Upper lobe of left lung (tissue), 6 donors: ENCODE data around the gene CILP2. TPM values are rescaled to one million over a fixed set of nuclear protein-coding genes. Genes with fewer than 3 reads are reported as not detected.

ENCODE experiments used
- ATAC-seq, 2 donors: fragments of 200-7000 bp; cut with Tn5 transposase; one replicate each; pipeline ENCODE4 v1.9.1; 2022; ENCODE audit warnings: mild to moderate bottlenecking in 2 of 2, moderate library complexity in 2 of 2; ENCODE audit not compliant: low FRiP score in 2 of 2
- DNase-seq, 2 donors: peaks; one replicate each; pipeline ENCODE4 v3.0.0-alpha.2; 2019 to 2020
- H3K27ac ChIP-seq, 4 donors: fragments of 200-600 bp; sonication (generic); one replicate each; pipeline ENCODE4 v1.5.1; 2016 to 2019
- H3K27me3 ChIP-seq, 4 donors: fragments of 200-600 bp; sonication (generic); one replicate each; pipeline ENCODE4 v1.5.1; 2017 to 2019
- H3K36me3 ChIP-seq, 4 donors: fragments of 200-600 bp; sonication (generic); one replicate each; pipeline ENCODE4 v1.5.1; 2016 to 2019
- H3K4me1 ChIP-seq, 4 donors: fragments of 200-600 bp; sonication (generic); one replicate each; pipeline ENCODE4 v1.5.1; 2018 to 2019
- H3K4me3 ChIP-seq, 4 donors: fragments of 200-600 bp; sonication (generic); one replicate each; pipeline ENCODE4 v1.5.1; 2017 to 2019; ENCODE audit warnings: mild to moderate bottlenecking in 2 of 4, moderate library complexity in 1 of 4
- H3K9me3 ChIP-seq, 4 donors: fragments of 200-600 bp; sonication (generic); one replicate each; pipeline ENCODE4 v1.5.1; 2018 to 2019
- EP300 ChIP-seq, 4 donors: sonication (generic); formaldehyde crosslinking; IDR thresholded peaks; one replicate each; pipeline ENCODE4 v1.5.1; 2017; ENCODE audit warnings: antibody characterized with exemption in 4 of 4, control low read depth in 2 of 4
- POLR2A ChIP-seq, 4 donors: fragments of 450-650 bp; IDR thresholded peaks; one replicate each; pipeline ENCODE4 v1.5.1; 2016 to 2017; ENCODE audit warnings: antibody characterized with exemption in 4 of 4, mild to moderate bottlenecking in 2 of 4
- POLR2AphosphoS5 ChIP-seq, 2 donors: sonication (generic); formaldehyde crosslinking; IDR thresholded peaks; one replicate each; pipeline ENCODE4 v1.5.1; 2017; ENCODE audit warnings: antibody characterized with exemption in 2 of 2
- WGBS, 2 donors: methylation state at CpG; one replicate each; pipeline ENCODE4 v1.1.5; 2017 to 2018; 5-methylcytosine and 5-hydroxymethylcytosine counted together
- total RNA-seq, 6 donors: library from RNA; depleted of rRNA in 4 of 6; stranded (reverse); fragments of >200 nt in 4 of 6; gene quantifications; one replicate each; pipeline versions ENCODE4 v1.1.0 to v1.2.1, GENCODE V29; 2016 to 2021
- TF ChIP-seq, protein P1 (sequence below), 6 experiments: fragments of 450-650 bp in 4 of 6; fragments of 200-600 bp in 2 of 6; sonication (generic) in 2 of 6; IDR thresholded peaks; one replicate each; pipeline ENCODE4 v1.5.1; 2016 to 2019; ENCODE audit warnings: antibody characterized with exemption in 6 of 6
- donor health status: DM: no; HTN: no; CAD: no; lungs with moderate emphysema.
- donor health status: DM: no; HTN: yes; CAD: no; lungs with severe emphysema.

The CILP2 gene
- total RNA-seq, 6 donors from 2014 or later = 0.14 to 0.37 TPM; not detected in 4

GRCh38 chr19:19540715-19541515 lies 2.9 kb downstream of the CILP2 start:
- Histone ChIP-seq H3K4me1 (peaks cover 19 to 40% (median 30%) of the 10 kb centered on the region in 4 donors), H3K27me3 (peaks cover 3 to 48% (median 31%) of the 10 kb centered on the region in 4 donors), H3K4me3 (peak overlapping the region in 3 of 4 donors; percentile 12 to 34 (median 24)), H3K27ac (no peak overlapping the region), H3K36me3 (no peaks in the 10 kb centered on the region), H3K9me3 (no peaks in the 10 kb centered on the region)
- WGBS, 2 donors = 2 to 6% methylated on average over 10 to 14 of the region's 45 CpGs
- peak; percentile 9 to 56 for ATAC-seq
- DNase-seq = peak; percentile 74 to 88
- TF ChIP-seq POLR2A (IDR thresholded peaks at IDR 0.05) = no peak
- TF ChIP-seq EP300 (IDR thresholded peaks at IDR 0.05) = no peak
- TF ChIP-seq POLR2AphosphoS5 (IDR thresholded peaks at IDR 0.05) = no peak
- TF ChIP-seq, protein P1, sequence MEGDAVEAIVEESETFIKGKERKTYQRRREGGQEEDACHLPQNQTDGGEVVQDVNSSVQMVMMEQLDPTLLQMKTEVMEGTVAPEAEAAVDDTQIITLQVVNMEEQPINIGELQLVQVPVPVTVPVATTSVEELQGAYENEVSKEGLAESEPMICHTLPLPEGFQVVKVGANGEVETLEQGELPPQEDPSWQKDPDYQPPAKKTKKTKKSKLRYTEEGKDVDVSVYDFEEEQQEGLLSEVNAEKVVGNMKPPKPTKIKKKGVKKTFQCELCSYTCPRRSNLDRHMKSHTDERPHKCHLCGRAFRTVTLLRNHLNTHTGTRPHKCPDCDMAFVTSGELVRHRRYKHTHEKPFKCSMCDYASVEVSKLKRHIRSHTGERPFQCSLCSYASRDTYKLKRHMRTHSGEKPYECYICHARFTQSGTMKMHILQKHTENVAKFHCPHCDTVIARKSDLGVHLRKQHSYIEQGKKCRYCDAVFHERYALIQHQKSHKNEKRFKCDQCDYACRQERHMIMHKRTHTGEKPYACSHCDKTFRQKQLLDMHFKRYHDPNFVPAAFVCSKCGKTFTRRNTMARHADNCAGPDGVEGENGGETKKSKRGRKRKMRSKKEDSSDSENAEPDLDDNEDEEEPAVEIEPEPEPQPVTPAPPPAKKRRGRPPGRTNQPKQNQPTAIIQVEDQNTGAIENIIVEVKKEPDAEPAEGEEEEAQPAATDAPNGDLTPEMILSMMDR (IDR thresholded peaks at IDR 0.05) = no peak

- Histone ChIP-seq H3K27ac (no peak overlapping the region), H3K9me3 (no peaks in the 10 kb centered on the region), H3K4me3 (no peak overlapping the region), H3K4me1 (peaks cover 19 to 40% (median 30%) of the 10 kb centered on the region in 4 donors), H3K27me3 (peaks cover 3 to 48% (median 31%) of the 10 kb centered on the region in 4 donors), H3K36me3 (no peaks in the 10 kb centered on the region)
- ATAC-seq = no peak
- TF ChIP-seq, protein P1 (IDR thresholded peaks at IDR 0.05) = no peak
- no peak for TF ChIP-seq POLR2AphosphoS5 (IDR thresholded peaks at IDR 0.05)
- TF ChIP-seq EP300 (IDR thresholded peaks at IDR 0.05) = no peak
- TF ChIP-seq POLR2A (IDR thresholded peaks at IDR 0.05) = no peak
- WGBS, 2 donors = 74 to 77% methylated on average over 13 to 15 of the region's 16 CpGs
- DNase-seq = no peak
Observed at GRCh38 chr19:19541616-19542015, 3.6 kb downstream of the CILP2 start.

DNA sequence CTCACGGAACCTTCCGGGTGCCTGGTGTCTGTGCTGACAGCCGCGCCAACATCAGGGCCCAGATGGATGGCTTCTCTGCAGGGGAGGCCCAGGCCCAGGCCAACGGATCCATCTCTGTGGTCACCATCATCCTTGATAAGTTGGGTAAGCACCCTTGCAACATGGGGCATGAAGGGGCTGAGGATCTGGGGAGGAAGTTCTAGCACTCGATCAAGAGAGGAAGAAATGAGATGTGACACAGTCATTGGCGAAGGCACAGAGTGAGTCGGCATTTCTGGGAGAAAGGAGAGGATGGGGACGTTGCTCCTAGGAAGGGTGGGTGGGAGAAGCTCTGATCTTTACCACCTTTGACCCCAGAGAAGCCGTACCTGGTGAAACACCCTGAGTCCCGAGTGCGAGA lies 4.4 kb downstream of the CILP2 start:
- 66 to 74% methylated on average over 8 to 12 of the region's 12 CpGs for WGBS, 2 donors
- Histone ChIP-seq H3K36me3 (no peaks in the 10 kb centered on the region), H3K4me3 (no peak overlapping the region), H3K27me3 (peaks cover 3 to 43% (median 31%) of the 10 kb centered on the region in 4 donors), H3K4me1 (peaks cover 15 to 35% (median 29%) of the 10 kb centered on the region in 4 donors), H3K27ac (no peak overlapping the region), H3K9me3 (no peaks in the 10 kb centered on the region)
- DNase-seq = peak in 1 of 2 donors; percentile 35
- ATAC-seq = no peak
- TF ChIP-seq POLR2AphosphoS5 (IDR thresholded peaks at IDR 0.05) (no peak), EP300 (IDR thresholded peaks at IDR 0.05) (no peak), POLR2A (IDR thresholded peaks at IDR 0.05) (no peak)
- TF ChIP-seq, protein P1 (IDR thresholded peaks at IDR 0.05) = no peak

DNA sequence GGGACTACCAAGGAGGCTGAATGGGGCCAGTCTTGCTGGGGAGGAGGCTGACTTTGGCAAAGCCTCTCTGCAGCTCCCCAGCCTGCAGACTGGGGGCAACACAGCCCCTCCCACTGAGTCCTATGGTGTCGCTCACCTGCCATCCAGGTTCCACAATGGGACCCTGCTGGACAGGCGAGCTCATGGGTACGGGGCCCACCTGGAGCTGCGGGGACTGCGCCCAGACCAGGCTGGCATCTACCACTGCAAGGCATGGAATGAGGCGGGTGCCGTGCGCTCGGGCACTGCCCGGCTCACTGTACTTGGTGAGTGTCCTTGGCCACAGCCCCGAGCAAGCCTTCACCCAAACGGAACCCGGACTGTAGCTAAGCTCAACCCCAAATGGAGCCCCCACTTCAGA lies 5.0 kb downstream of the CILP2 start:
- ATAC-seq = no peak
- WGBS, 2 donors = 93% methylated on average over 12 of the region's 13 CpGs; no CpG with 5 or more reads in 1 of the 2 donors
- TF ChIP-seq POLR2AphosphoS5 (IDR thresholded peaks at IDR 0.05) = no peak
- TF ChIP-seq EP300 (IDR thresholded peaks at IDR 0.05) = no peak
- TF ChIP-seq POLR2A (IDR thresholded peaks at IDR 0.05) = no peak
- TF ChIP-seq, protein P1 (IDR thresholded peaks at IDR 0.05) = no peak

More for the DNA sequence above, 5.0 kb downstream of the CILP2 start:
- no peak overlapping the region for H3K4me3 ChIP-seq
- DNase-seq = no peak
- peaks cover 3 to 39% (median 28%) of the 10 kb centered on the region in 4 donors for H3K27me3 ChIP-seq
- no peaks in the 10 kb centered on the region for H3K9me3 ChIP-seq
- peaks cover 15 to 29% (median 25%) of the 10 kb centered on the region in 4 donors for H3K4me1 ChIP-seq
- no peaks in the 10 kb centered on the region for H3K36me3 ChIP-seq
- no peak overlapping the region for H3K27ac ChIP-seq
